ENCODE measurements around the gene FLNB.

DNA sequence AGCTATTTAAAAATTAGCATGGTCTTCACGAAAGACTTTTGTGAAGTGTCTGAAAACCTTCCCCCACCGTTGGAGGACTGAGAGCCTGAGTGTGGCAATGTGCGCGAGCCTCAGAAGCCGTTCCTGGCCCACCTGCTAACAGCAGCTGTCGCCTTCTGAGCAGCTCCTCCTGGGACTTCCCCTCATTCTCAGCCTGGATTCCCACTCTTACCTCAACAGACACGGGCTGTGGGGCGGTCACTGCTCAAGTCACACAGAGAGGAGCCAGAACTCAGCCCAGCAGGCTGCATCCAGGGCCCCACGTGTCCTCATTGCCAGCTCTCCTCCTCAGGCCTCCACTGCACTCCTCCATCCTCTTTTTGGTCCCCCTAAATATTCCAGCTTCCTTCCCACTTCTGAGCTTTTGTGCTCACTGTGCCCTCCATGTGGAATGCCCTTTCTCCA, 194.7 kb downstream of the FLNB start:
- TF ChIP-seq EZH2 (IDR thresholded peaks at IDR 0.05; ENCODE audit: insufficient read depth, poor library complexity, severe bottlenecking) (no peak), EZH2phosphoT487 (IDR thresholded peaks at IDR 0.05; ENCODE audit: insufficient read depth, low read depth) (no peak)

Measured in GM23248 (cell line).